Testis (tissue), 3 donors: Measurements from ENCODE around the gene ZNF79. TPM values are rescaled to one million over a fixed set of nuclear protein-coding genes. Genes with fewer than 3 reads are reported as not detected.

Source experiments
- DNase-seq: peaks from one replicate; pipeline ENCODE4 v3.0.0-alpha.2; 2019
- H3K27ac ChIP-seq, 2 donors: fragments of 200-600 bp; sonication (generic); one replicate each; pipeline ENCODE4 v1.5.1; 2019
- H3K27me3 ChIP-seq: fragments of 200-600 bp; sonication (generic); one replicate; pipeline ENCODE4 v1.5.1; 2019
- H3K36me3 ChIP-seq: fragments of 200-600 bp; sonication (generic); one replicate; pipeline ENCODE4 v1.5.1; 2017; ENCODE audit warnings: low read depth; ENCODE audit errors: missing control alignments
- H3K4me1 ChIP-seq: fragments of 200-600 bp; sonication (generic); one replicate; pipeline ENCODE4 v1.5.1; 2019
- H3K4me3 ChIP-seq, 2 donors: fragments of 200-600 bp; sonication (generic); one replicate each; pipeline ENCODE4 v1.5.1; 2017 to 2019
- H3K9me3 ChIP-seq: fragments of 200-600 bp; sonication (generic); one replicate; pipeline ENCODE4 v1.5.1; 2017
- POLR2A ChIP-seq: fragments of 450-650 bp; IDR thresholded peaks from one replicate; pipeline ENCODE4 v1.6.1; 2017; ENCODE audit warnings: antibody characterized with exemption, mild to moderate bottlenecking, moderate library complexity
- WGBS, 2 donors: methylation state at CpG; one replicate each; pipeline ENCODE4 v1.1.5; 2018; 5-methylcytosine and 5-hydroxymethylcytosine counted together
- intact Hi-C: fragments of 100-400 bp; cut with DNase I; formaldehyde crosslinking; loops from one replicate; pipeline ENCODE4 v1.15.1; 2023; ENCODE audit warnings: low total_unique reads
- polyA plus RNA-seq: library from polyadenylated mRNA; stranded (reverse); fragments of 350-450 nt; fragmentation: Illumina TruSeq; extraction: RNeasy Lipid Tissue Mini Kit (QIAGEN cat#74804); gene quantifications from one replicate; pipeline ENCODE4 v1.2.3, GENCODE V29; 2014; ENCODE audit warnings: low read depth, low replicate concordance; ENCODE audit not compliant: insufficient read depth
- total RNA-seq, 2 donors: library from RNA; depleted of rRNA; stranded (reverse); fragments of >200 nt; gene quantifications; one replicate each; pipeline ENCODE4 v1.2.3, GENCODE V29; 2016
- TF ChIP-seq, protein P1 (sequence below), 3 experiments: fragments of 450-650 bp in 2 of 3; fragments of 200-600 bp in 1 of 3; sonication (generic) in 1 of 3; IDR thresholded peaks; one replicate each; pipeline ENCODE4 v1.5.1; 2016 to 2019; ENCODE audit warnings: antibody characterized with exemption in 3 of 3, mild to moderate bottlenecking in 2 of 3, moderate library complexity in 1 of 3

ZNF79 gene
- total and polyA plus RNA-seq, 3 donors from 2014 or later, result 15.9 to 24.5 (median 19.5) TPM

DNA sequence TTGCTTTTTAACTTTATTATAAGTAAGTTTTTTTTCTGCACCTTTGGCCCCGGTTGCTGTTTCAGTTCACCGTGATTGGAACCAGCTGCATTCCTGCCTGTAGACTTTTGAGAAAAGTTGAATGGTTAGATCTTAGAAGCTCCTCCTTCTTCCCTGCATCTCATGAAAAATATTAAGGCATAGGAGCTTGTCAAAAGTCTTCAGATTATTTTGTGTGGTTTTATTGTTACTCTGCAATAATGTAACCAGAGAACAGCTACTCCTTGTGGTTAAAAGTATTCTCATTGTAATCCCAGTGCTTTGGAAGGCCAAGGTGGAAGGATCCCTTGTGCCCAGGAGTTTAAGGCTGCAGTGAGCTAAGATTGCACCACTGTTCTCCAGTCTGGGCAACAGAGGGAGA lies 30.5 kb upstream of the ZNF79 start:
- DNase-seq, result no peak
- H3K36me3 ChIP-seq, result no peaks in the 10 kb centered on the region
- H3K27me3 ChIP-seq, result no peaks in the 10 kb centered on the region
- H3K27ac ChIP-seq, result no peak overlapping the region
- no peak overlapping the region for H3K4me3 ChIP-seq
- TF ChIP-seq POLR2A, result no peak
- TF ChIP-seq, protein P1, sequence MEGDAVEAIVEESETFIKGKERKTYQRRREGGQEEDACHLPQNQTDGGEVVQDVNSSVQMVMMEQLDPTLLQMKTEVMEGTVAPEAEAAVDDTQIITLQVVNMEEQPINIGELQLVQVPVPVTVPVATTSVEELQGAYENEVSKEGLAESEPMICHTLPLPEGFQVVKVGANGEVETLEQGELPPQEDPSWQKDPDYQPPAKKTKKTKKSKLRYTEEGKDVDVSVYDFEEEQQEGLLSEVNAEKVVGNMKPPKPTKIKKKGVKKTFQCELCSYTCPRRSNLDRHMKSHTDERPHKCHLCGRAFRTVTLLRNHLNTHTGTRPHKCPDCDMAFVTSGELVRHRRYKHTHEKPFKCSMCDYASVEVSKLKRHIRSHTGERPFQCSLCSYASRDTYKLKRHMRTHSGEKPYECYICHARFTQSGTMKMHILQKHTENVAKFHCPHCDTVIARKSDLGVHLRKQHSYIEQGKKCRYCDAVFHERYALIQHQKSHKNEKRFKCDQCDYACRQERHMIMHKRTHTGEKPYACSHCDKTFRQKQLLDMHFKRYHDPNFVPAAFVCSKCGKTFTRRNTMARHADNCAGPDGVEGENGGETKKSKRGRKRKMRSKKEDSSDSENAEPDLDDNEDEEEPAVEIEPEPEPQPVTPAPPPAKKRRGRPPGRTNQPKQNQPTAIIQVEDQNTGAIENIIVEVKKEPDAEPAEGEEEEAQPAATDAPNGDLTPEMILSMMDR (IDR thresholded peaks at IDR 0.05), result no peak
- 56 to 70% methylated on average over 2 of the region's 2 CpGs for WGBS, 2 donors
- intact Hi-C loops, result no loop called here
- peaks cover 9% of the 10 kb centered on the region for H3K4me1 ChIP-seq
- no peaks in the 10 kb centered on the region for H3K9me3 ChIP-seq

DNA sequence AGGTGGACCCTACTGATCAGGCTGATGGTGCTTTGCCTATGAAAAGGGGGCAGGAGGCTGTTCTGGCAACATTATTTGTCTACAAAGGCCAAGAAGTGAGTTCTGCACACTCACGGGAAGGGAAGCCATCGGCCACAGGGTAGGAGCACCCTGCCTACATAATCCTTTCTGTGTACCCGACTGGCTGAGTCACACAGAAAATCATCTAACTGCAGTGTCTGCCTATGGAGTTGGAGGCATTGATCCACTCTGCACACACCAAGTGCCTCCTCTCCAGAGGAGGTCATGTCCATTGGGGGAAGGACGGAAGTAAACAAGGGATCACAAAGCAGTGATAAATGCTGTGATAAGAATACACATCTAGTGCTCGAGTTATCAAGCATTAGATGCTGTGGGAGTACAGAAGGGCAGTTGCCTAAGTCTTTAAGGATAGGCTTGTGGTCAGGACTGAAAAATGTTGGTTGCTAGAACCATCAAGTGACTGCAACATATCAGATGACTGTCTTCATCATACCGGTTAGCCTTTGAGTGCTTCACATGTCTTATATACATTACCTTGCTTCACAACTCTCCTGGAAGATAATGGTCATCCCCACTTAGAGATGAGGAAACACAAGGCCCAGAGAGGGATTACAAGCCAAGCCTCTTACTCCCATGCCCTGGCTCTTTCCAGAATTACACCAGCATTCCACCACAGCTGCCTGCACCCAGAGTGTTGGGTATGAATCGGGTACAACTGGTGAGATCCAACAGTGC lies 28.5 kb upstream of the ZNF79 start:
- intact Hi-C loops, result no loop called here
- Histone ChIP-seq H3K9me3 (no peaks in the 10 kb centered on the region), H3K27me3 (no peaks in the 10 kb centered on the region), H3K4me1 (peaks cover 10% of the 10 kb centered on the region), H3K27ac (no peak overlapping the region), H3K4me3 (no peak overlapping the region), H3K36me3 (no peaks in the 10 kb centered on the region)
- no peak for DNase-seq
- TF ChIP-seq POLR2A, result no peak
- TF ChIP-seq, protein P1 (IDR thresholded peaks at IDR 0.05), result no peak
- WGBS, 2 donors, result 61 to 65% methylated on average over 5 to 7 of the region's 7 CpGs

DNA sequence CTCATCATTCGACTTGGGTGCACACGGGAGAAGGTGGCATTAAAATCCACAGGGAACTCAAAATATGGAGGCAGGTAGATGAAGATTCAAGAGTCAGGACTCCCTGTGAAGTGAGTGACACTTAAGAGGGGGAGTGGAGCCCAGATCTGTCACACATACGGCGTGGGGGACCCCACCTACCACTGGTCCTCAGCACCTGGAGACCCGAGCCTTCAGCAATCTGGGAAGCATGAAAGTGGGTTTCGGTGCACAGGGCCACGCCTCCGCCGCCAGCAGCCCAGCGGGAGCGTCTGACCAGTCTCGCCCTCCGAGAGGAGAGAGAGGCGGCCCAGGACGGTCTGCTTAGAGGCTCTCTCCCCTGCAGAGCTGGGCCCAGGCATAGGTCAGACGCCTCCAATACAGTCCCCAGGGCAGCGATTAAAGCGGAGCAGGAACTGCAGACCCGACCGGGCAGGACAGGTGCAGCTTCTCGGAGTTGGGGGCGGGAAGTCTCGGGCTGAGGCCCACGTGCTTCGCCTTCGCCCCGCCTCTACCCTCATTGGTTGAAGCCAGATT lies 27.9 kb upstream of the ZNF79 start:
- TF ChIP-seq POLR2A, result no peak
- TF ChIP-seq, protein P1 (IDR thresholded peaks at IDR 0.05), result no peak
- DNase-seq, result no peak
- WGBS, 2 donors, result 7 to 8% methylated on average over 8 to 23 of the region's 27 CpGs
- Histone ChIP-seq H3K27me3 (no peaks in the 10 kb centered on the region), H3K4me3 (peak overlapping the region; percentile 32 to 84), H3K4me1 (peaks cover 10% of the 10 kb centered on the region), H3K27ac (no peak overlapping the region), H3K9me3 (no peaks in the 10 kb centered on the region), H3K36me3 (no peaks in the 10 kb centered on the region)
- intact Hi-C loops, result no loop called here

DNA sequence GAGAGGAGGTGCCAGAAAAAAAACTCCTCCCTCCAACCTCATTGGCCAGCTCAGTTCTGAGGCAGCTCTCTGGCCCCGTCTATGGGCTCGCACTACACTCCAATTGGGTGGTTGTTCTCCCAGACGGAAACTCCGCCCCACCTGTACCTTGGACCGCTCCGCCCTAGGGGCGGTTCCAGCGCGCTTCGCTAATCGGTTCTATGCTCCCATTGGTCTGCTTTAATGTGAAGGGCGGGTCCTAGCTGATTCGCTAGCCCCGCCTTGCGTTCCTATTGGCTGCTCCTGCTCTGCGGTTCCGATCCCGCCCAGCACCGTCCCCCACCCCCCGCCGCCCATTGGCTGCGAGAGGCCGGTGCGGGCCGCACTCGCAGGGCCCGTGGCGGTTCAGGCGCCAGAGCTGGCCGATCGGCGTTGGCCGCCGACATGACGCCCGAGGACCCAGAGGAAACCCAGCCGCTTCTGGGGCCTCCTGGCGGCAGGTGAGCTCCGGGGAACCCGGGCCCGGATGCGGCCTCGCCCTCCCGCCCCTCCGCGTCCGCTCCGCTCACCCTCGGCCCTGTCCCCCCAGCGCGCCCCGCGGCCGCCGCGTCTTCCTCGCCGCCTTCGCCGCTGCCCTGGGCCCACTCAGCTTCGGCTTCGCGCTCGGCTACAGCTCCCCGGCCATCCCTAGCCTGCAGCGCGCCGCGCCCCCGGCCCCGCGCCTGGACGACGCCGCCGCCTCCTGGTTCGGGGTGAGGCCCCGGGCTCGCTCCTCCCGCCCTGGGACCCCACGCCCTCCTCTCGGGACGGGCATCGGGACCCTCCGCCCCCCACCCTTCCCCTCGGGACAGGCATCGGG lies 27.2 kb upstream of the ZNF79 start, which contains the start of gene SLC2A8:
Gene SLC2A8, plus strand, starts transcription at position 362 of the 838 bp plus-strand sequence. Its CDS starts 62 bp downstream, at position 424.
- Histone ChIP-seq H3K4me3 (peak within 1 kb of the TSS; percentile 84 to 90), H3K36me3 (no peaks in the 10 kb centered on the region), H3K4me1 (peaks cover 10% of the 10 kb centered on the region), H3K27ac (peak within 1 kb of the TSS; percentile 51 to 90), H3K9me3 (no peaks in the 10 kb centered on the region), H3K27me3 (no peaks in the 10 kb centered on the region)
- 0 to 1% methylated on average over 44 to 86 of the region's 87 CpGs for WGBS, 2 donors
- intact Hi-C loops, result no loop called here
- peak; percentile 99 for DNase-seq
- no peak for TF ChIP-seq POLR2A
- TF ChIP-seq, protein P1 (IDR thresholded peaks at IDR 0.05), result peak in 2 of 3 experiments; percentile 11 to 25
